GM12872 (cell line): Measurements from ENCODE around the gene PALM.

ENCODE experiments used
- TF ChIP-seq, protein P1 (sequence below): IDR thresholded peaks from 3 replicates; pipeline ENCODE4 v1.5.1; 2011; ENCODE audit warnings: low read depth, mild to moderate bottlenecking, low read length, moderate library complexity; ENCODE audit not compliant: insufficient read depth

Gene PALM

DNA sequence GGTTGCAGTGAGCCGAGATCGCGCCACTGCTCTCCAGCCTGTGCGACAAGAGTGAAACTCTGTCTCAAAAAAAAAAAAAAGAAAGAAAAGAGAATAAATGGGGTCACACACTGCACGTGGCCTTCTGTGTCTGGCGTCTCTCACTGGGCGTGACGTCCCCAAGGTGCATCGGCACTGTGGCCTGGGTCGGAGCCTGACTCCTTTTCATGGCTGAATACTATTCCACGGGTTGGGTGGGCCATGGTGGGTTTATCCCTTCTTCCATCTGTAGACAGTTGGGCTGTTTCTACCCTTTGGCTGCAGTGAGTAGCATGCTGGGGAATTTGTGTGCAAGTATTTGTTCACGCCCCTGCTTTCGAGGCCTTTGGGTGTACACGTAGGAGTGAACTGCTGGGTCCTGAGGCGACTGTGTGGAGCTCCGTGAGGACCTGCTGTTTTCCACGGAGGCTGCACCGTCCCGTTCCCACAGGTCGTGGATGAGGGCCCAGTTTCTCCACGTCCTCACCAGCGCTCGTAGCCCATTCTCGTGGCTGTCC is 33.9 kb downstream of the PALM start:
- TF ChIP-seq, protein P1, sequence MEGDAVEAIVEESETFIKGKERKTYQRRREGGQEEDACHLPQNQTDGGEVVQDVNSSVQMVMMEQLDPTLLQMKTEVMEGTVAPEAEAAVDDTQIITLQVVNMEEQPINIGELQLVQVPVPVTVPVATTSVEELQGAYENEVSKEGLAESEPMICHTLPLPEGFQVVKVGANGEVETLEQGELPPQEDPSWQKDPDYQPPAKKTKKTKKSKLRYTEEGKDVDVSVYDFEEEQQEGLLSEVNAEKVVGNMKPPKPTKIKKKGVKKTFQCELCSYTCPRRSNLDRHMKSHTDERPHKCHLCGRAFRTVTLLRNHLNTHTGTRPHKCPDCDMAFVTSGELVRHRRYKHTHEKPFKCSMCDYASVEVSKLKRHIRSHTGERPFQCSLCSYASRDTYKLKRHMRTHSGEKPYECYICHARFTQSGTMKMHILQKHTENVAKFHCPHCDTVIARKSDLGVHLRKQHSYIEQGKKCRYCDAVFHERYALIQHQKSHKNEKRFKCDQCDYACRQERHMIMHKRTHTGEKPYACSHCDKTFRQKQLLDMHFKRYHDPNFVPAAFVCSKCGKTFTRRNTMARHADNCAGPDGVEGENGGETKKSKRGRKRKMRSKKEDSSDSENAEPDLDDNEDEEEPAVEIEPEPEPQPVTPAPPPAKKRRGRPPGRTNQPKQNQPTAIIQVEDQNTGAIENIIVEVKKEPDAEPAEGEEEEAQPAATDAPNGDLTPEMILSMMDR = no peak

DNA sequence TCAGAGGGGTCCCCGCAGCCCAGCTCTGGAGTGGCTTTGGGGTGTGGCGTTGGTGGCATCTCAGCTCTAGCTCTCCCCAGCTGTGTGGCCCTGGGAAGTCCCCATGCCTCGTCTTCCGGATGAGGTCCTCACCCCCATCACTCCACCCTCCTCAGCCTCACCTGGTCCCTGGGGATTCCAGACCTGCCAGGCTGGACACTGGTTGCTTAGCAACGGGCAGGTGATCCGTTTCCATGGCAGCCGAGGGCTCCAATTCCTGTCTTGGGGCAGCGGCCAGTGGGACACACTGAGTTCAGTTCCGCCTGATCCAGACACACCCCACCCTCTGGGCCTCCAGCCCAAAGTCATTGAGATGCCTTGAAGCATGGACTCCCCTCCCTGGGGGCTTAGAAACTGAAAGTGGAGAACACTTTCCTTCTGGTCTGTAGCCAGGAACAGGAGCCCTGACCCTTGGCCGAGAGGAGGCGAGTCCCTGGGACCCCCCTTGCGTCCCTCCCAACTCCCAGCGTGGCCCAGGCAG is 34.5 kb downstream of the PALM start:
- TF ChIP-seq, protein P1 = no peak

DNA sequence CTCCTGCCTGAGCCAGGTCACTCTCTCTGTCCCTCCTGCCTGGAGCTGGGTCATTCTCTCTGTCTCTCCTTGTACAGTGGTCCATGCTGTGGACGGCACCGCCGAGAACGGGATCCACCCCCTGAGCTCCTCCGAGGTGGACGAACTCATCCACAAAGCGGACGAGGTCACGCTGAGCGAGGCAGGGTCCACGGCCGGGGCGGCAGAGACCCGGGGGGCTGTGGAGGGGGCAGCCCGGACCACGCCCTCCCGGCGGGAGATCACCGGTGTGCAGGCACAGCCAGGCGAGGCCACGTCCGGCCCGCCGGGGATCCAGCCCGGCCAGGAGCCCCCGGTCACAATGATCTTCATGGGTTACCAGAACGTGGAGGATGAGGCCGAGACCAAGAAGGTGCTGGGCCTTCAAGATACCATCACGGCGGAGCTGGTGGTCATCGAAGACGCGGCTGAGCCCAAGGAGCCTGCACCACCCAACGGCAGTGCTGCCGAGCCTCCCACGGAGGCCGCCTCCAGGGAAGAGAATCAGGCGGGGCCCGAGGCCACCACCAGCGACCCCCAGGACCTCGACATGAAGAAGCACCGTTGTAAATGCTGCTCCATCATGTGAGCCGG is 37.6 kb downstream of the PALM start:
- TF ChIP-seq, protein P1 = no peak

DNA sequence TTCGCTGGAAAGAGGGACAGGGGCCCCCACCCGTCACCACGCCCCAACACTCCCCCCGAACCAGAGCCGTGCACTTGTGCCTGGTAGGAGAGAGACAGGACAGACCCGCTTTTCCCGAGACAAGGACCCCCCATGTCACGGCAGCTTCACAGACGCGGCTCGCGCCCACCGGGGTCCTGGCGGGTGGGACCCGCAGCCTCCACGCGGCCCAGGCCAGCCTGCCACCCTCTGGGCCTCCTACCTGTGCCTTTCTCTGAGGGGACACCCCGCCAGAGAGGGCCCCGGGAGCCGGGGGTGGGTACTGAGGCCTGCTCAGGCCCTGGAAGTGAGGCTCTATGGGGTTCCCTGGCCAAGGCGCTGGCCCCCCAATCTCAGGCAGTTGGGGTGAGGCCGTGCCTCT is 38.2 kb downstream of the PALM start:
- TF ChIP-seq, protein P1 = no peak

DNA sequence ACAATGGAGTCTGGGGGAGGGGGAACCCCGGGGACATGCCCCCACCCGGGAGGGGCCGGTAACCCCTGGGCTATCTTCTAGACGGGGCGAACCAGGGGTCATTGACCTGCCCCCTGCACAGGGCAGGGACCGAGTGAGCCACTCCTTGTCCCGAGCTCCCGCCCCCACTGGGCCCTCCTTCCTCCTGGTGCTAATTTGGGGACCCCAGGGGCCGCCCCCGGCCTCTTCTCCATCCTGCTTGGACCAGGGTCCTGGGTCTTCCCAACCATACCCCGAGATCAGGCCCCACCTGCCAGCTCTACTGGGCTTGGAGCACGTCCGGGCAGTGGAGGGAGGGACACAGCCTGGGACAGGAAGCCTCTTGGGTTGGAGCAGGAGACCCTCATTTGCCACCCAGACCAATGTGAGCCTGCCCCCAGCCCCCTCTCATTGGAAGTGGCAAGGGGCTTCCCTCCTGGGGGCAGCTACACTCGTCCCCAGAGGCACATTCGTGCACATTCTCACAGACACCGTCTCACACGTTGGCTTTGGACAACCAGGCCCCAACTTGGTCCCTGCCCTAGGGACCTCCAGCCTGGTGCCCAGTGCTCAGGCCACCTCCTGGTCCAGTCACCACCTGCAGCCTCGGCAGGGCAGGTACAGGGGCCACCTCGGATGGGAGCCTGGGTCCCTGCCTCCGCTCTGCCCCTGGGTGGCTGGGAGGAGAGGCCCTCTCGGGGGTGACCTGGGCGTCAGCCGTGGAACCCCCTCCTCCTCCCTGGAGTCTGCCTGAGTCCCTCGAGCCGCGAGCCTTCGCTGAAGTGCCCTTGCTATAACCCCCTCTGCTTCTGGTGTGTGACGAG is 38.9 kb downstream of the PALM start:
- TF ChIP-seq, protein P1 = no peak

DNA sequence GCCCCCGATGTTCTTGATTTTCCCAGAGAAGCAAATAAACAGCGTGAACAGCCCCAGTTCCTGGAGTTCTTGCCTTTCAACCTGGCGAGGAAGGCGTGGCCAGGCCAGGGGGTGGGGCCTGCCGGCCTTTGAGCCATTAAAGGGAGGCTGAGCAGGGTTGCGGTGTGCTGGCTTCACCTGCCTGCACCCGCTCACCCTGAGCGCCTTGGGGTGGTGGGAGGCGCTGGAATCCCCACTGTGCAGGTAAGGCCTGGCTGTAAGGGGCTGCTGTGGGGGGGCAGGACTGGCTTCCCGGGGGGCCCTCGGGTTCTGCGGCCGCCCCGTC is 39.5 kb downstream of the PALM start:
- TF ChIP-seq, protein P1 = no peak

DNA sequence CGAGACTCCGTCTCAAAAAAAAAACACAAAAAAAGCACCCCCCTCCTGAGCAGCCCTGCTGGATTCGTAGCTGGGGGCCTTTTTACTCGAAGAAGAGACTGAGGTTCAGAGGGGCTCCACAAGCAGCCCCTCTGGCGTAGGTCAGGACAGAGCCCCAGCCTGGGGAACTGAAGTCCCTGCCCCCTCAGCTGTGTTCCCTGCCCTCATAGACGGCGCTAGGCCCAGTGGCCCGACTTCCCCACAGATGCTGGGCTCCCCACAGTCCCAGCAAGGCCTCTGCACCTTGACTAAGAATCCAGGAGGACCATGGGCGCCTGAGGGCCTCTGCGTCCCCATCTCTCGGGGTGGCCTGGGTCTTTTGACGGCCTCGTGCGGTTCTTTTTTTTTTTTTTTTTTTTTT is 41.1 kb downstream of the PALM start:
- TF ChIP-seq, protein P1 = no peak
